AG04449 (cell line): ENCODE data around the gene EML6.

ENCODE experiments used
- CTCF ChIA-PET: fragments of 350-600 bp; formaldehyde crosslinking; extraction: SDS; loops from one replicate; lab custom pipeline; 2021; ENCODE audit warnings: antibody characterized with exemption; lab: Yijun Ruan, JAX
- POLR2A ChIA-PET: fragments of 400-600, 350-600 bp; formaldehyde crosslinking; extraction: SDS; loops from one replicate; lab custom pipeline; 2020; ENCODE audit warnings: antibody characterized with exemption, inconsistent platforms; lab: Yijun Ruan, JAX
- DNase-seq: peaks from one replicate; pipeline ENCODE4 v3.0.0-alpha.2; 2010; ENCODE audit warnings: low read depth, low spot score
- H3K4me3 ChIP-seq: 2 replicates; pipeline ENCODE4 v1.5.1; 2011; ENCODE audit warnings: low read depth, mild to moderate bottlenecking, control low read depth, low read length
- TF ChIP-seq, protein P1 (sequence below): IDR thresholded peaks from one replicate; pipeline ENCODE4 v1.5.1; 2011; ENCODE audit warnings: mild to moderate bottlenecking, moderate library complexity, low read length, control low read depth, inconsistent platforms; ENCODE audit not compliant: insufficient read depth; ENCODE audit errors: missing control alignments

The EML6 gene

DNA sequence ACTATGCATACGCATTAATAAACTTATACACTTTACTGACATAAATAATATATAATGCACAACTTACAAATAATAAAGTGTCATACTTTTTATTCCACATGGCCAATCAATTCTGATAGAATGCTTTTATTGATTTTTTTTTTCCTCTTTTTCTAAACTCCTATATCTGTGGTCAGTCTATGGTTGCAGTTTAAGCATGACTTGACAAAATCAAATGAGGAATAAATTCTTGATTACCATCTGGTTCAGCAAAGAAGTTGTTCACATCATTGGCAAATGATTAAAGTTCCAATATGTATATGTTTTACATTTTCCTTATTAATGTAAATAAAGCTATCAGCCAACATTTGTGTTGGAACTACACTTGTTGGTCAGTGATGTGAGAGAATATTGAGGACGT, 83.5 kb downstream of the EML6 start:
- CTCF ChIA-PET: interaction anchor here (1.3 kb wide), 1 partner anchor 32 kb away, joined by 6 read pairs; no protein-coding TSS in a partner anchor
- H3K4me3 ChIP-seq: no peak overlapping the region
- no peak for DNase-seq
- TF ChIP-seq, protein P1, sequence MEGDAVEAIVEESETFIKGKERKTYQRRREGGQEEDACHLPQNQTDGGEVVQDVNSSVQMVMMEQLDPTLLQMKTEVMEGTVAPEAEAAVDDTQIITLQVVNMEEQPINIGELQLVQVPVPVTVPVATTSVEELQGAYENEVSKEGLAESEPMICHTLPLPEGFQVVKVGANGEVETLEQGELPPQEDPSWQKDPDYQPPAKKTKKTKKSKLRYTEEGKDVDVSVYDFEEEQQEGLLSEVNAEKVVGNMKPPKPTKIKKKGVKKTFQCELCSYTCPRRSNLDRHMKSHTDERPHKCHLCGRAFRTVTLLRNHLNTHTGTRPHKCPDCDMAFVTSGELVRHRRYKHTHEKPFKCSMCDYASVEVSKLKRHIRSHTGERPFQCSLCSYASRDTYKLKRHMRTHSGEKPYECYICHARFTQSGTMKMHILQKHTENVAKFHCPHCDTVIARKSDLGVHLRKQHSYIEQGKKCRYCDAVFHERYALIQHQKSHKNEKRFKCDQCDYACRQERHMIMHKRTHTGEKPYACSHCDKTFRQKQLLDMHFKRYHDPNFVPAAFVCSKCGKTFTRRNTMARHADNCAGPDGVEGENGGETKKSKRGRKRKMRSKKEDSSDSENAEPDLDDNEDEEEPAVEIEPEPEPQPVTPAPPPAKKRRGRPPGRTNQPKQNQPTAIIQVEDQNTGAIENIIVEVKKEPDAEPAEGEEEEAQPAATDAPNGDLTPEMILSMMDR: no peak
- POLR2A ChIA-PET: no interaction called here

DNA sequence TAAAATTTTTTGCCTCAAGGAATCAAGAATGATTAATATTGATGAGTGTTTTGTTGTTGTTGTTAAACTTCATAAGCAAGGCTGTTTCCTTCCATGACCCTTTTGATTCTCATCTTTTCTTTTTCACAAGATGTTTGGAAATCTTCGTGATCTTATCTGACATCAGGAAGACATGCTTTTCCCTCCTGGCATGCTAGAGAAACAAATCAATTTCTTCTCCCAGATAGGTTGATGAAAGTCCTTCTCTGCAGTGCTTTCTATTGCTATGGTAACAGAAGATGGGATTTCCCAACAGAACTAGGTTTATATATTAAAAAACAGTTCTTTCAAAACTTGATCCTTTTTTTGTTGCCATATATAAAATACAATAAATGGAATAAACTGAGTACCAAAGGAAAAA, 85.2 kb downstream of the EML6 start:
- CTCF ChIA-PET: interaction anchor here (3.5 kb wide), 1 partner anchor 30 kb away, joined by 16 read pairs; no protein-coding TSS in a partner anchor
- DNase-seq: no peak
- H3K4me3 ChIP-seq: no peak overlapping the region
- TF ChIP-seq, protein P1: no peak
- POLR2A ChIA-PET: no interaction called here

DNA sequence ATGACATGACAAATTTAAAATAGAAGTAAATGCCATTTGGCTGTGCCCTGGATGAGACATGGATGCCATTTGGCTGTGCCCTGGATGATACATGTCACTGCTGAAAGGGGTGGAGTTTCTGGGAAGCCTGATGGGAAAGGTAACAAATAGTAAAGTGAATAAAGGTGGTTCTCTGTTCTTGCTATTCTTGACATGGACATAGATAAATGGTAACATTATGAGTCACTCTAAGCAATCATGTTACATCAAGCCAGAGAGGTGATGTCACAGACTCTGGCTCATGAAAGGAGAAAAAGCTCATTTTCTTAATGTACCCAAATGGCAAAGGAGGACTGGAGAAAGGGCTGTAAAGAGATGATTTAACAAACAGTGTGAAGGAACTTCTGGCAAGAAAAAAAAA, 86.4 kb downstream of the EML6 start:
- ChIA-PET POLR2A (no interaction called here), CTCF (interaction anchor here (1.0 to 3.5 kb wide), 2 partner anchors 8 to 29 kb away, joined by 3 to 16 read pairs; no protein-coding TSS in a partner anchor)
- DNase-seq: no peak
- TF ChIP-seq, protein P1: no peak
- no peak overlapping the region for H3K4me3 ChIP-seq

DNA sequence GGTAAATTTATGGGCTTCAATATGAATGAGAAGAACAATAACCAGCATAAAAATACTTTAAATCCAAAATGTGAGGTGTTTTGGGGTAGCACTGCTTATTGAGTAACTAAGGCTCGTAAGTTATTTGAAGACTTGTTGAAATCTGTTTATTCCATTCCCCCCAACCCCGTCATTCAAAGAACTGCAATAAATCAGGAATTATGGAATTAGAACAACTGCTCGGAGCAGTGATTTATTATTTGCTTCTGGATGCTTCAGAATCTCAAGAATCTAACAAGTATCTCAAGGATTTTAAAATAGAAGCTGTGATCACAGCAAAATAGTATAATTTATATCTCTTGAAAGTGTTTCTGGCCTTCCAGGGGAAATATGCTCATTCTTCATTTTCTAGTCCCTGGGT, 86.8 kb downstream of the EML6 start:
- no peak overlapping the region for H3K4me3 ChIP-seq
- ChIA-PET POLR2A (no interaction called here), CTCF (interaction anchor here (1.0 to 3.5 kb wide), 2 partner anchors 8 to 29 kb away, joined by 3 to 16 read pairs; no protein-coding TSS in a partner anchor)
- DNase-seq: no peak
- TF ChIP-seq, protein P1: no peak

DNA sequence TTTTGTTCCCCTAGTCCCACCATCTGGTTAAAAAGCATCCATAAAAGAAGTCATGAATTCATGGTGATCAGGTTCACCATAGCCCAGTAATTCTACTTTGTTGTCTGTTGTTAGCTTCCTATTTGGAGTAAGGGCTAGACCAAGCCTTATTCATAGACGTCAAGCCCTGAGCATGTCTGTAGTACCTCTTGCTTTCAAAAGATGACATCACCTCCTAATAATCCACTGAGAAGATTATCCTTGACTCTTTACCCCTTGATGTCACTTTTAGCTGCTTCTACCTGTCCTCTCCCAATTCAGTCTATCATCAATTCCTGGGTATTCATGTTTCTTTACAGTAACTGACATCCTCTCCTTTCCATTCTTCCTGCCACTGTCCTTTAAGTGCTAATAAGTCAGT, 90.1 kb downstream of the EML6 start:
- no peak overlapping the region for H3K4me3 ChIP-seq
- CTCF ChIA-PET: interaction anchor here (1.2 kb wide), 1 partner anchor 25 kb away, joined by 6 read pairs; no protein-coding TSS in a partner anchor
- DNase-seq: no peak
- TF ChIP-seq, protein P1: no peak
- POLR2A ChIA-PET: no interaction called here

DNA sequence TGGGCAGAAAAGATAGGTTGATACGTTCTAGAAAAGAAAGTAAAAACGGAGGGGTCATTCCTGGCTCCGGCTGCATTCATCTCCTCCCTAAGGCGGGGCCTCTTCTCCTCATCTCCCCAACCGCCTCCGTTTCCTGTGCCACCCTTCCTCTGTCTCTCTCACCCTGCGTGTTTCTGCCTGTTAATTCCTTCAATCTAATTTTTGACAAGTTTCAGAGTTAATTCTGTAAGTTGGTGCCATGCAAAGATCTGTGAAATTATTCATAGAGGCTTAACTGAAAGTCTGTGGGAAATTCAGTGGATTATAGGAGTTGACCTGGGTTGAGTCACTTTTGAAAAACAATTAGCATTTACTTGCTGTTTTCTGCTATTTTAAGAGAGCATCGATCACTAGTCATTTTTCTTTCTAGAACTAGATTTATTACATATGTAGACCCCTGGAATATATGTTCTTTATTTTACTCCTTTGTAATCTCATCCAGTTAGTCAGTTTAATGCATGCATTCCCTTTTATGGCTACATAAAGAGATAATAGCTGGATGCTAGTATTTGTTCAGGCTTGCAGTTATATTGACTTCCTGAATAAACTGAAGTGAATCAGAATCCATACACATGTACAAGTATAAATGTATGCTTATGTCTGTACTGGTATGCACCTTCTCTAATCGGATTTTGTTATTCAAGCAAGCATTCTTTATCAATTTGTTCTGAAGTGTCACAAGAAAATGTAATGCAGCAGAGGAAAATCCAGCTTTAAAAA, 91.1 kb downstream of the EML6 start:
- TF ChIP-seq, protein P1: no peak
- no peak for DNase-seq
- no peak overlapping the region for H3K4me3 ChIP-seq
- CTCF ChIA-PET: interaction anchor here (1.1 kb wide), 1 partner anchor 24 kb away, joined by 4 read pairs; no protein-coding TSS in a partner anchor
- POLR2A ChIA-PET: no interaction called here
